HepG2 (cell line): ENCODE results near the gene GATD1. TPM values are rescaled to one million over a fixed set of nuclear protein-coding genes. Genes with fewer than 3 reads are reported as not detected.
A peak's percentile ranks its signal among the peaks of the same experiment; 100 is the strongest.

Experiments used
- ATAC-seq: fragments of 200-7000 bp; cut with Tn5 transposase; 3 replicates; pipeline ENCODE4 v1.9.1; 2020; ENCODE audit warnings: mild to moderate bottlenecking, moderate library complexity
- BruUV-seq: library from RNA; stranded (reverse); fragments of 400-500 nt; replicated peaks from 2 replicates; lab custom pipeline; 2021; lab: Mats Ljungman, UMichigan
- CTCF ChIA-PET: fragments of 300-600 bp; formaldehyde crosslinking; extraction: SDS; loops from one replicate; lab custom pipeline; 2021; ENCODE audit warnings: low total read pairs, inconsistent platforms, low intra/inter-chr PET ratio; lab: Yijun Ruan, JAX
- POLR2A ChIA-PET: fragments of 350-600 bp; sonication (Branson Sonifier 250); formaldehyde crosslinking; loops from one replicate; lab custom pipeline; 2020; ENCODE audit warnings: antibody characterized with exemption, inconsistent platforms; lab: Yijun Ruan, JAX
- DNase-seq: peaks from one replicate; pipeline ENCODE4 v3.0.0-alpha.2; 2015; ENCODE audit warnings: low spot score
- FAIRE-seq: peaks from 3 replicates; lab custom pipeline; 2011; peaks lifted over from hg19 to GRCh38; lab: Jason Lieb, UNC
- H2AFZ ChIP-seq: one replicate; pipeline ENCODE4 v1.6.1; 2011; ENCODE audit warnings: low read length, inconsistent platforms
- H3K27ac ChIP-seq: fragments of 300-600 bp; 3 replicates; pipeline ENCODE4 v1.8.0; 2011; ENCODE audit warnings: mixed run types, mild to moderate bottlenecking, mixed read lengths, low read length, inconsistent platforms; ENCODE audit not compliant: insufficient read depth; ENCODE audit errors: extremely low read length
- H3K27me3 ChIP-seq, 2 experiments: fragments of 200-600 bp in 1 of 2; 2 replicates in 1 of 2; 3 replicates in 1 of 2; pipeline versions ENCODE4 v1.6.0 to v1.8.0; 2011; ENCODE audit warnings: low read length in 2 of 2, mild to moderate bottlenecking in 2 of 2, moderate library complexity in 2 of 2, inconsistent platforms in 1 of 2; ENCODE audit not compliant: insufficient read depth in 2 of 2, control insufficient read depth in 1 of 2
- H3K36me3 ChIP-seq, 2 experiments: fragments of 200-600 bp in 1 of 2; replicated peaks in 1 of 2; 2 replicates in 1 of 2; 3 replicates in 1 of 2; pipeline versions ENCODE4 v1.5.1 to v1.8.0; 2011; ENCODE audit warnings: low read length in 2 of 2, inconsistent platforms in 1 of 2; ENCODE audit not compliant: insufficient read depth in 2 of 2, control insufficient read depth in 1 of 2
- H3K4me1 ChIP-seq: 2 replicates; pipeline ENCODE4 v1.5.1; 2012; ENCODE audit warnings: low read length, inconsistent platforms; ENCODE audit not compliant: insufficient read depth
- H3K4me2 ChIP-seq: 2 replicates; pipeline ENCODE4 v1.6.0; 2011; ENCODE audit warnings: low read depth, low read length, inconsistent platforms
- H3K4me3 ChIP-seq, 3 experiments: fragments of 200-600 bp in 1 of 3; sonication (generic), shearing (Covaris generic) in 1 of 3; replicated peaks in 1 of 3; 2 replicates each; pipeline ENCODE4 v1.5.1; 2011 to 2016; ENCODE audit warnings: low read length in 3 of 3, inconsistent platforms in 2 of 3, low read depth in 2 of 3, mild to moderate bottlenecking in 2 of 3, control low read depth in 1 of 3, mixed read lengths in 1 of 3; ENCODE audit not compliant: insufficient read depth in 1 of 3
- H3K79me2 ChIP-seq: one replicate; pipeline ENCODE4 v1.6.1; 2011; ENCODE audit warnings: low read length, inconsistent platforms; ENCODE audit not compliant: insufficient read depth
- H3K9ac ChIP-seq: 2 replicates; pipeline ENCODE4 v1.6.0; 2011; ENCODE audit warnings: mild to moderate bottlenecking, low read depth, low read length, inconsistent platforms; ENCODE audit not compliant: insufficient read depth
- H3K9me3 ChIP-seq: 2 replicates; pipeline ENCODE4 v1.5.1; 2012; ENCODE audit warnings: mild to moderate bottlenecking, low read length
- H4K20me1 ChIP-seq: 2 replicates; pipeline ENCODE4 v1.6.0; 2011; ENCODE audit warnings: inconsistent platforms, mild to moderate bottlenecking, low read length, moderate library complexity; ENCODE audit not compliant: insufficient read depth
- AGO1 ChIP-seq: fragments of 200-400 bp; formaldehyde crosslinking; IDR thresholded peaks from 2 replicates; pipeline ENCODE4 v1.6.1; 2017; ENCODE audit warnings: mild to moderate bottlenecking, low read depth, low read length, moderate library complexity; ENCODE audit not compliant: poor library complexity, severe bottlenecking
- ATF1 ChIP-seq: IDR thresholded peaks from 2 replicates; pipeline ENCODE4 v1.6.1; 2016; ENCODE audit warnings: mild to moderate bottlenecking, control low read depth
- BHLHE40 ChIP-seq: IDR thresholded peaks from 2 replicates; pipeline ENCODE4 v1.6.1; 2011; ENCODE audit warnings: low read length, improper control_type of control experiment
- ETV5 ChIP-seq: IDR thresholded peaks from 2 replicates; pipeline ENCODE4 v1.6.1; 2018; ENCODE audit warnings: missing biosample characterization, missing genetic modification reagents, inconsistent platforms, borderline replicate concordance
- HNRNPLL ChIP-seq: fragments of 200-400 bp; formaldehyde crosslinking; IDR thresholded peaks from 2 replicates; pipeline ENCODE4 v1.6.1; 2017; ENCODE audit warnings: mild to moderate bottlenecking, low read depth, low read length; ENCODE audit not compliant: poor library complexity, severe bottlenecking
- PCBP1 ChIP-seq: fragments of 200-400 bp; formaldehyde crosslinking; IDR thresholded peaks from 2 replicates; pipeline ENCODE4 v1.6.1; 2017; ENCODE audit warnings: mild to moderate bottlenecking, low read depth, low read length, borderline replicate concordance
- RFXAP ChIP-seq: sonication (generic); formaldehyde crosslinking; IDR thresholded peaks from 2 replicates; pipeline ENCODE4 v1.4.0; 2020; ENCODE audit warnings: missing genetic modification reagents, borderline replicate concordance
- SAP130 ChIP-seq: IDR thresholded peaks from 2 replicates; pipeline ENCODE4 v1.6.1; 2016; ENCODE audit warnings: low read depth
- TOE1 ChIP-seq: sonication (generic); formaldehyde crosslinking; IDR thresholded peaks from 2 replicates; pipeline ENCODE4 v1.4.0; 2020; ENCODE audit warnings: mild to moderate bottlenecking, missing genetic modification reagents
- ZNF142 ChIP-seq: sonication (generic); formaldehyde crosslinking; IDR thresholded peaks from 2 replicates; pipeline ENCODE4 v1.4.0; 2020; ENCODE audit warnings: missing genetic modification reagents
- ZNF343 ChIP-seq: sonication (generic); formaldehyde crosslinking; IDR thresholded peaks from 2 replicates; pipeline ENCODE4 v1.4.0; 2020; ENCODE audit warnings: mild to moderate bottlenecking, missing genetic modification reagents
- ZNF556 ChIP-seq: sonication (generic); formaldehyde crosslinking; IDR thresholded peaks from 2 replicates; pipeline ENCODE4 v1.4.0; 2020; ENCODE audit warnings: mild to moderate bottlenecking, missing genetic modification reagents, borderline replicate concordance
- ZNF678 ChIP-seq: sonication (generic); formaldehyde crosslinking; IDR thresholded peaks from 2 replicates; pipeline ENCODE4 v1.4.0; 2020; ENCODE audit warnings: mild to moderate bottlenecking, missing genetic modification reagents
- ZNF747 ChIP-seq: sonication (generic); formaldehyde crosslinking; IDR thresholded peaks from 2 replicates; pipeline ENCODE4 v1.8.1; 2023; ENCODE audit warnings: missing genetic modification reagents, mild to moderate bottlenecking, borderline replicate concordance
- ZNF792 ChIP-seq: IDR thresholded peaks from 2 replicates; pipeline ENCODE4 v1.6.1; 2016
- WGBS: methylation state at CpG from one replicate; pipeline ENCODE4 v1.1.6; 2017; ENCODE audit warnings: low lambda C conversion rate; 5-methylcytosine and 5-hydroxymethylcytosine counted together
- in situ Hi-C: cut with HindIII; loops from 2 replicates; pipeline ENCODE4 v1.10.0; 2017; ENCODE audit warnings: low pct_unique_long_range_greater_than_20kb; ENCODE audit not compliant: extremely low pct_ligation_motif_present
- intact Hi-C: fragments of 100-400 bp; cut with micrococcal nuclease; formaldehyde crosslinking; loops from one replicate; pipeline ENCODE4 v1.10.0; 2022; ENCODE audit not compliant: unreplicated experiment
- polyA plus RNA-seq, 8 experiments: library from polyadenylated mRNA; depleted of rRNA in 3 of 8; stranded (reverse) in 7 of 8; unstranded in 1 of 8; fragments of >200 nt; fragmentation: Illumina TruSeq in 4 of 8; extraction: Trizol in 4 of 8; gene quantifications; 2 replicates each; pipeline versions ENCODE4 v1.2.1 to v1.2.3, GENCODE V29; 2011 to 2016; ENCODE audit warnings: low read depth in 4 of 8, missing spikeins in 1 of 8, mixed read lengths in 1 of 8; ENCODE audit not compliant: insufficient read depth in 1 of 8
- total RNA-seq, 5 experiments: library from RNA; depleted of rRNA; stranded (reverse); fragments of >200 nt; fragmentation: Illumina TruSeq; extraction: Trizol; gene quantifications; 2 replicates each; pipeline ENCODE4 v1.2.3, GENCODE V29; 2016; ENCODE audit warnings: low read depth in 1 of 5

Gene GATD1
- total and polyA plus RNA-seq, 2 of the 13 experiments (the other 11 are each of a cell fraction or from before 2014, with no cell fraction given): 31.3 to 60.5 TPM

- Histone ChIP-seq H3K27ac (peak overlapping the region; percentile 62), H3K4me3 (peak overlapping the region; percentile 37 to 70 (median 43); a peak in 5 of 6 replicates), H3K36me3 (peaks cover 6 to 13% of the 10 kb centered on the region in 2 experiments; a peak in 3 of 5 replicates), H3K79me2 (no peaks in the 10 kb centered on the region), H2AFZ (no peak overlapping the region), H3K9me3 (no peaks in the 10 kb centered on the region), H3K4me2 (peak overlapping the region; percentile 81), H4K20me1 (no peaks in the 10 kb centered on the region; the same call in 1 of the 2 replicates), H3K4me1 (peaks cover 45% of the 10 kb centered on the region), H3K27me3 (peaks cover 3 to 7% of the 10 kb centered on the region in 2 experiments; a peak in 2 of 5 replicates), H3K9ac (peak overlapping the region; percentile 68)
- intact Hi-C loops: loop anchor here (2.0 kb wide), 2 partner anchors 23 to 33 kb away; partner anchors contain the start of gene EPS8L2
- in situ Hi-C loops: loop anchor here (5.0 kb wide), 1 partner anchor 72 kb away; no protein-coding TSS in a partner anchor
- peak; percentile 82 for DNase-seq
- no peak for FAIRE-seq
- ATAC-seq: peak; percentile 45
- under 1% methylated on average over 16 of the region's 17 CpGs for WGBS
- ChIA-PET CTCF (interaction anchor here (2.3 kb wide), 1 partner anchor 36 kb away, joined by 11 read pairs; no protein-coding TSS in a partner anchor), POLR2A (interaction anchor here (0.9 to 12.6 kb wide), 5 partner anchors 15 to 32 kb away, joined by 3 to 203 read pairs (median 6); partner anchors contain the start of genes DEAF1, EPS8L2, TALDO1 and TMEM80)
- BruUV-seq: no TSS peak
- TF ChIP-seq ATF1 (CRISPR knock-in tag) (no peak), ZNF556 (CRISPR knock-in tag) (no peak; the same call in 1 of the 2 replicates), BHLHE40 (peak; percentile 52; the same call in 1 of the 2 replicates), SAP130 (CRISPR knock-in tag) (peak; percentile 31), PCBP1 (0 out of 2 replicates have a peak, but pooled peaks have one; percentile 32), ETV5 (CRISPR knock-in tag) (no peak), ZNF792 (CRISPR knock-in tag) (peak; percentile 56), ZNF678 (CRISPR knock-in tag) (no peak), ZNF747 (CRISPR knock-in tag) (no peak), ZNF142 (CRISPR knock-in tag) (no peak; the same call in 1 of the 2 replicates), RFXAP (peak; percentile 49; the same call in 1 of the 2 replicates), TOE1 (CRISPR knock-in tag) (no peak), AGO1 (peak; percentile 95), ZNF343 (CRISPR knock-in tag) (no peak), HNRNPLL (peak; percentile 41)
Observed at GRCh38 chr11:729492-730074, 47.7 kb downstream of the GATD1 start.
